ENCODE results near the gene MECR.

MECR gene

GRCh38 chr1:29208442-29208841 lies 22.3 kb downstream of the MECR start:
- no peak for DNase-seq (ENCODE audit: extremely low read depth, insufficient read length)
- TF ChIP-seq, protein P1, sequence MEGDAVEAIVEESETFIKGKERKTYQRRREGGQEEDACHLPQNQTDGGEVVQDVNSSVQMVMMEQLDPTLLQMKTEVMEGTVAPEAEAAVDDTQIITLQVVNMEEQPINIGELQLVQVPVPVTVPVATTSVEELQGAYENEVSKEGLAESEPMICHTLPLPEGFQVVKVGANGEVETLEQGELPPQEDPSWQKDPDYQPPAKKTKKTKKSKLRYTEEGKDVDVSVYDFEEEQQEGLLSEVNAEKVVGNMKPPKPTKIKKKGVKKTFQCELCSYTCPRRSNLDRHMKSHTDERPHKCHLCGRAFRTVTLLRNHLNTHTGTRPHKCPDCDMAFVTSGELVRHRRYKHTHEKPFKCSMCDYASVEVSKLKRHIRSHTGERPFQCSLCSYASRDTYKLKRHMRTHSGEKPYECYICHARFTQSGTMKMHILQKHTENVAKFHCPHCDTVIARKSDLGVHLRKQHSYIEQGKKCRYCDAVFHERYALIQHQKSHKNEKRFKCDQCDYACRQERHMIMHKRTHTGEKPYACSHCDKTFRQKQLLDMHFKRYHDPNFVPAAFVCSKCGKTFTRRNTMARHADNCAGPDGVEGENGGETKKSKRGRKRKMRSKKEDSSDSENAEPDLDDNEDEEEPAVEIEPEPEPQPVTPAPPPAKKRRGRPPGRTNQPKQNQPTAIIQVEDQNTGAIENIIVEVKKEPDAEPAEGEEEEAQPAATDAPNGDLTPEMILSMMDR (IDR thresholded peaks at IDR 0.05; ENCODE audit: insufficient read depth, low read length, poor library complexity, severe bottlenecking), result no peak
- Histone ChIP-seq H3K36me3 (ENCODE audit: control insufficient read depth, insufficient read depth, low read length) (peaks cover 9% of the 10 kb centered on the region), H3K4me3 (replicated peaks; ENCODE audit: low read depth, low read length) (no peak overlapping the region), H3K27me3 (replicated peaks; ENCODE audit: control insufficient read depth, insufficient read depth, low read length) (no peaks in the 10 kb centered on the region)

DNA sequence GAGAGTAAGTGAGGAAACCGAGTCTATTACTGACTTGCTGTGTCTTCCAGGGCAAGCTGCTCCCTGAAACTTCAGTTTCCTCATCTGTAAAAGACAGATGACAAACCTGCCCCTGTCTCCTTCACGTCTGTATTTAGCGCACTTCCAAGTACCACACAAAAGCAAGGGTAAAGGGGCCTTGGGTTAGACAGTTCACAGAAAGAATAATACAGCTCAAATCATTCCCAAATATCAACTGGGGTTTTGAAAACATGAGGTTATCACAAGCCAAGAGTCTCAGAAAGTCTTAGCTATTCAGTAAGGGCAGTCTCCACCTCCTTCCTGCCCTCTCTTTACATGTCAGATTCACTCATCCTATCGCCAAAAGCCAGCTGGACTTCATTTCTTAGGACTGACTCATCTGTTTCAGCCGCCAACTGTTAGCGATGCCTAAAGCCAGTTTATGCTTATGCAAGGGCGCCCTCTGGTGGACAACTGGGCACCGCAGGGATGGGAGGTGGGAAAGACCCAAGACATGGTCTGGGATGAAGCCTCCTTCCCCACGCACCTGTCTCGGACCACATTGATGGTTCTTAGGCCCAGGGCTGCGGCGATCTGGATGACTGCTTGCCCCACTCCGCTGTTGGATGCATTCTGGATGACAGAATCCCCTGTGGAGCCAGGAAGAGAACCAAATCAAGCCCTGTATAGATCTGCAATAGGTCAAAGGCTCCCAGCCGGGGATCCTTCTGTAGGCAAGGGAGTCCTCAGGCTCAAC lies 28.0 kb downstream of the MECR start:
- no peak overlapping the region for H3K4me3 ChIP-seq (replicated peaks; ENCODE audit: low read depth, low read length)
- H3K27me3 ChIP-seq (replicated peaks; ENCODE audit: control insufficient read depth, insufficient read depth, low read length), result no peaks in the 10 kb centered on the region
- DNase-seq (ENCODE audit: extremely low read depth, insufficient read length), result peak; percentile 66
- H3K36me3 ChIP-seq (ENCODE audit: control insufficient read depth, insufficient read depth, low read length), result peaks cover 16% of the 10 kb centered on the region
- TF ChIP-seq, protein P1 (IDR thresholded peaks at IDR 0.05; ENCODE audit: insufficient read depth, low read length, poor library complexity, severe bottlenecking), result peak; percentile 97

DNA sequence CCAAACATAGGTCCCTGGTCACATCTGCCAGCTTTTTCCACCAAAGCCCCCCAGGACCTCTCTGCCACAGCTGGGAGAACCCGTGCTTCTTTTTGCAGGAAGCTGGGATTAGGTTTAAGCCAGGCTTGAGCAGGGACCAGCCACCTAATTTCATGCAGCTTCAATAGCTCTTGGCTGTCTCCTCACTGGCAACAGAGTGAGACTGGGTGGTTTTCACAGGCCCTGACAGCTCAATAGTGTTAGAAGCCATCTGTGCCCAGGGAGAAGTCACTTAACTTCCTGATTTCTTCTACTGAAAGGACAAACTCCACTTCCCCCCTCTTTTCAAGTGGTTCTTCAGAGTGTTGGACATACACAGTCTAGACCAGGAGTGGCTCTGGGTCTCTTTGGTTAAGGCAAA lies 28.7 kb downstream of the MECR start:
- H3K36me3 ChIP-seq (ENCODE audit: control insufficient read depth, insufficient read depth, low read length), result peaks cover 16% of the 10 kb centered on the region
- no peak for DNase-seq (ENCODE audit: extremely low read depth, insufficient read length)
- TF ChIP-seq, protein P1 (IDR thresholded peaks at IDR 0.05; ENCODE audit: insufficient read depth, low read length, poor library complexity, severe bottlenecking), result no peak
- H3K4me3 ChIP-seq (replicated peaks; ENCODE audit: low read depth, low read length), result no peak overlapping the region
- no peaks in the 10 kb centered on the region for H3K27me3 ChIP-seq (replicated peaks; ENCODE audit: control insufficient read depth, insufficient read depth, low read length)

GRCh38 chr1:29201595-29202051 lies 29.1 kb downstream of the MECR start:
- TF ChIP-seq, protein P1 (IDR thresholded peaks at IDR 0.05; ENCODE audit: insufficient read depth, low read length, poor library complexity, severe bottlenecking), result no peak
- Histone ChIP-seq H3K36me3 (ENCODE audit: control insufficient read depth, insufficient read depth, low read length) (peaks cover 14% of the 10 kb centered on the region), H3K4me3 (replicated peaks; ENCODE audit: low read depth, low read length) (no peak overlapping the region), H3K27me3 (replicated peaks; ENCODE audit: control insufficient read depth, insufficient read depth, low read length) (no peaks in the 10 kb centered on the region)
- no peak for DNase-seq (ENCODE audit: extremely low read depth, insufficient read length)

- DNase-seq (ENCODE audit: extremely low read depth, insufficient read length), result no peak
- TF ChIP-seq, protein P1 (IDR thresholded peaks at IDR 0.05; ENCODE audit: insufficient read depth, low read length, poor library complexity, severe bottlenecking), result no peak
- Histone ChIP-seq H3K4me3 (replicated peaks; ENCODE audit: low read depth, low read length) (no peak overlapping the region), H3K27me3 (replicated peaks; ENCODE audit: control insufficient read depth, insufficient read depth, low read length) (no peaks in the 10 kb centered on the region), H3K36me3 (ENCODE audit: control insufficient read depth, insufficient read depth, low read length) (peaks cover 11% of the 10 kb centered on the region)
Measured at GRCh38 chr1:29200906-29201594, 29.7 kb downstream of the MECR start.

All from GM06990 (cell line).